ENCODE data around the gene GAS2L1.

DNA sequence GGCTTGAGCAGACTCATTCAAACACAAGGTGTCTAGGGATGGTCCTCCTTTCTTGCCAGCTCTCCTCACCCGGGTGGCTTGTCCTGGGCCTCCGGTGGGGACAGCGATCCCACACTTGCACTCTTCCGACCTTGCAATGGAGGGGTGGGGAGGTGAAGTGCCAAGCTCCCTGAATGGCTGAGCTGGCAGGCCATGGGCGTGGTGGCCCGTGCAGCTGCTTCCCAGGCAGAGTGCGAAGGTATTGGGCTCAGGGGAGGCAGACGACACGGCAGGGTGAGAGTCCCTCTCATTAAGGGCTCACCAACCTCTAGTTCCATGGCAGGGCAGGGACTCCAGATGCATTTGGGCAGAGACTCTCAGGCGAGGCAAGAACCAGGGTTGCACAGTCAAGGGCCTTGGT lies 20.0 kb downstream of the GAS2L1 start:
- TF ChIP-seq, protein P1, sequence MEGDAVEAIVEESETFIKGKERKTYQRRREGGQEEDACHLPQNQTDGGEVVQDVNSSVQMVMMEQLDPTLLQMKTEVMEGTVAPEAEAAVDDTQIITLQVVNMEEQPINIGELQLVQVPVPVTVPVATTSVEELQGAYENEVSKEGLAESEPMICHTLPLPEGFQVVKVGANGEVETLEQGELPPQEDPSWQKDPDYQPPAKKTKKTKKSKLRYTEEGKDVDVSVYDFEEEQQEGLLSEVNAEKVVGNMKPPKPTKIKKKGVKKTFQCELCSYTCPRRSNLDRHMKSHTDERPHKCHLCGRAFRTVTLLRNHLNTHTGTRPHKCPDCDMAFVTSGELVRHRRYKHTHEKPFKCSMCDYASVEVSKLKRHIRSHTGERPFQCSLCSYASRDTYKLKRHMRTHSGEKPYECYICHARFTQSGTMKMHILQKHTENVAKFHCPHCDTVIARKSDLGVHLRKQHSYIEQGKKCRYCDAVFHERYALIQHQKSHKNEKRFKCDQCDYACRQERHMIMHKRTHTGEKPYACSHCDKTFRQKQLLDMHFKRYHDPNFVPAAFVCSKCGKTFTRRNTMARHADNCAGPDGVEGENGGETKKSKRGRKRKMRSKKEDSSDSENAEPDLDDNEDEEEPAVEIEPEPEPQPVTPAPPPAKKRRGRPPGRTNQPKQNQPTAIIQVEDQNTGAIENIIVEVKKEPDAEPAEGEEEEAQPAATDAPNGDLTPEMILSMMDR (conservative IDR thresholded peaks at IDR 0.05; ENCODE audit: low read depth, low read length): no peak
- TF ChIP-seq EZH2 (IDR thresholded peaks at IDR 0.05; ENCODE audit: borderline replicate concordance, low read depth, low read length, poor library complexity, severe bottlenecking): no peak

All from A673 (cell line).